HAP-1 (cell line): ENCODE data around the gene MYEF2.

Source experiments
- DNase-seq, 2 experiments: peaks; one replicate each; pipeline ENCODE4 v3.0.0-alpha.2; 2016 to 2020; ENCODE audit warnings: low spot score in 2 of 2
- H3K27me3 ChIP-seq: fragments of 250-450 bp; sonication (Bioruptor Pico); 2 replicates; pipeline ENCODE4 v1.5.1; 2020; ENCODE audit warnings: low read depth, mild to moderate bottlenecking, moderate library complexity
- H3K36me3 ChIP-seq: fragments of 250-450 bp; sonication (Bioruptor Pico); replicated peaks from 2 replicates; pipeline ENCODE4 v1.5.1; 2020; ENCODE audit warnings: mild to moderate bottlenecking
- H3K4me1 ChIP-seq: fragments of 250-450 bp; sonication (Bioruptor Pico); 2 replicates; pipeline ENCODE4 v1.5.1; 2020; ENCODE audit warnings: mild to moderate bottlenecking
- H3K4me3 ChIP-seq: fragments of 250-450 bp; sonication (Bioruptor Pico); 2 replicates; pipeline ENCODE4 v1.5.1; 2020; ENCODE audit warnings: mild to moderate bottlenecking, moderate library complexity
- H3K9me3 ChIP-seq: fragments of 250-450 bp; sonication (Bioruptor Pico); 2 replicates; pipeline ENCODE4 v1.5.1; 2020; ENCODE audit warnings: mild to moderate bottlenecking, moderate library complexity
- in situ Hi-C: fragments of 300-500 bp; cut with MboI; formaldehyde crosslinking; loops from 3 replicates; pipeline ENCODE4 v1.14.3; 2020; ENCODE audit warnings: low sequenced_read_pairs, inconsistent platforms, mixed read lengths

The MYEF2 gene

DNA sequence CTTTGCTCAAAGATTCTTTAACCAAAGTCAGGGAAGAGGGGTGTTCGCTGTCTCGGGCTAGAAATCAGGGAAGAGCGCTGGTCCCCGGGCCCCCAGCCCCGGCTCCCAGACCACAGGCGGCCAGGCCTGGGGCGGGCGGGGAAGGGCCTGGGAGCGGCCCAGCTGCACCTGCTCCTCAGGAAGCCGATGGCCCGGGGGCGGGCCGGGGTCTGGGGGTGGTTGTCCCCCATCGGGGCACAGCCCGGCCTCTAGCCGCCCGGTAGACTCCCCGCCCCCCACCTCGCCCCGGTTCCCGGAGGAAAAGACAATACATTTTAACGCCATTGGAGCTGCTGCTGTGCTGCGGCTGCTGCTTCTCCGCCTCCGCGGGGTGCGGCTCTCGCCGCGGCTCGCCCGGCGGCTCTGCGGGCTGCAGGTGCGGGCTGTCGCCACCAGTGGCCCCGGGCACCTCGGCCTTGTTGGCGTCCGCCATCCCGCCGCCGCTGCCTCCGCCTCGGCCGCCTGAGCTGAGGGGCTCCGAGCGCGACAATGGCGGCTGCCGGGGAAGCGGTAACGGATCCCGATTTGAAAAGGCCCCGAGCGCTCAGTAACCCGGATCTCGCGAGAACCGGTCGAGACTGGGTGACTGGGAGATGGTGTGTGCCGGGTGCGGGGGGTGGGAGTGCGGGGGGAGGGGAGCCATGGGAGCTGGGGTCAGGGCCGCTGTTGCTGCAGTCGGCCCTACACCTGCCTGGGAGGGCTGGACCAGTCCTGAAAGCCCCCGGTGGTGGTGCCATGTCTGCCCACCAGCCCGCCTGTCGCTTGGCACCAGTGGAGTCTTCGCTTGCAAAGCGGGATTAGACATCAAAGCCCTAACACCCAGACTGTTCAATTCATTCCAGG, at the start of gene MYEF2:
MYEF2 (minus strand) TSS at position 530 of the 882 bp plus-strand sequence; CDS start at position 472, 58 bp downstream.
- H3K36me3 ChIP-seq: no peaks in the 10 kb centered on the region
- H3K9me3 ChIP-seq: 0 out of 2 replicates have a peak, but pooled peaks cover 2% of the 10 kb centered on the region
- peak within 1 kb of the TSS; percentile 53 for H3K4me3 ChIP-seq
- in situ Hi-C loops: no loop called here
- peak; percentile 81 to 92 for DNase-seq
- no peaks in the 10 kb centered on the region for H3K27me3 ChIP-seq
- H3K4me1 ChIP-seq: peaks cover 15% of the 10 kb centered on the region

- Histone ChIP-seq H3K9me3 (no peaks in the 10 kb centered on the region), H3K36me3 (no peaks in the 10 kb centered on the region), H3K4me3 (no peak overlapping the region), H3K27me3 (0 out of 2 replicates have a peak, but pooled peaks cover 3% of the 10 kb centered on the region), H3K4me1 (no peaks in the 10 kb centered on the region)
- in situ Hi-C loops: no loop called here
- DNase-seq: no peak
Observed at GRCh38 chr15:48225771-48226170, 47.7 kb upstream of the MYEF2 start.

DNA sequence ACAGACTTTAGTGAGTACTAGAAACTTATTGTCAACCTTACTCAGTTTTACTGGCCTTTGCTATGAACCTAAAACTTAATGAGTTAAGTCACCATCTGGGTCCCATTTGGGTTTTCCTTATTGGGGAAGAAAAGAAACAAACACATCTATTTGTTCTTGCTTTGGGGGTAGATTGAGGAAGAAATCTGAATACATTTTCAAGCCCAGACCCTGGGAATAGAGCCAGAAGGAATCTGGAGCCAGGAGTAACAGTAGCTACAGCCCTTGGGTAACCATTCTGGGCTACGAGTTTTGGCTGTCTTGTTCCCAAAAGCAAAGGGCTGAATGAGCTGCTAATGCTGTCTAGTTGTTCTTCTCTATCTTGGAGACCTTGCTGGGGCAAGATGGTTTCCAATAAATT, 44.5 kb upstream of the MYEF2 start:
- 0 out of 2 replicates have a peak, but pooled peaks cover 3% of the 10 kb centered on the region for H3K27me3 ChIP-seq
- H3K36me3 ChIP-seq: no peaks in the 10 kb centered on the region
- no peaks in the 10 kb centered on the region for H3K9me3 ChIP-seq
- in situ Hi-C loops: no loop called here
- H3K4me3 ChIP-seq: no peak overlapping the region
- DNase-seq: no peak
- no peaks in the 10 kb centered on the region for H3K4me1 ChIP-seq

- Histone ChIP-seq H3K4me1 (no peaks in the 10 kb centered on the region), H3K4me3 (no peak overlapping the region), H3K27me3 (peaks cover 3% of the 10 kb centered on the region; the same call in 1 of the 2 replicates), H3K9me3 (no peaks in the 10 kb centered on the region), H3K36me3 (no peaks in the 10 kb centered on the region)
- in situ Hi-C loops: no loop called here
- DNase-seq: no peak
Observed at GRCh38 chr15:48221885-48222284, 43.8 kb upstream of the MYEF2 start.

GRCh38 chr15:48221261-48221660, 43.2 kb upstream of the MYEF2 start:
- in situ Hi-C loops: no loop called here
- H3K4me1 ChIP-seq: no peaks in the 10 kb centered on the region
- peaks cover 3% of the 10 kb centered on the region; the same call in 1 of the 2 replicates for H3K27me3 ChIP-seq
- H3K9me3 ChIP-seq: no peaks in the 10 kb centered on the region
- H3K4me3 ChIP-seq: no peak overlapping the region
- H3K36me3 ChIP-seq: no peaks in the 10 kb centered on the region
- no peak for DNase-seq

DNA sequence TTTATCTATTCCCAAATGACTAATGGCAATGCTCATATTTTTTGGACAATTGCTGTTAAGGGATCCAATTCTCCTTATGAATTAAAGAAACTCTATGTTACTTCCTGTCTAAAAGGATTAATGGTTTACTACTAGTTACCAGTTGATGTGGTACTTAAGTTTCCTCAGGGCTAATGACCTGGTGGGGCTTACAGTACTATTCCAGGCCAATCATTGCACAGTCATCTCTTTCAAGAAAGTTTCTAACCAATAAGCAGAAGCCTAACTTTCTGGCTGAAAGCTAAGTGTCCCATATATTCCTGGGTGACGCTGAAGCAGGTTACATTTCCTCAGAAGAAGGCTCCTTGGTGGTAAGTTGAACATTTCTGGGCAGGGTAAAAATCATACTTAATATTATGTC, 27.9 kb upstream of the MYEF2 start, which contains the start of gene SLC12A1:
SLC12A1 (plus strand) TSS at position 322 of the 400 bp plus-strand sequence. CDS start 1,418 bp downstream, outside the sequence.
- no peaks in the 10 kb centered on the region for H3K36me3 ChIP-seq
- in situ Hi-C loops: no loop called here
- no peaks in the 10 kb centered on the region for H3K27me3 ChIP-seq

DNA sequence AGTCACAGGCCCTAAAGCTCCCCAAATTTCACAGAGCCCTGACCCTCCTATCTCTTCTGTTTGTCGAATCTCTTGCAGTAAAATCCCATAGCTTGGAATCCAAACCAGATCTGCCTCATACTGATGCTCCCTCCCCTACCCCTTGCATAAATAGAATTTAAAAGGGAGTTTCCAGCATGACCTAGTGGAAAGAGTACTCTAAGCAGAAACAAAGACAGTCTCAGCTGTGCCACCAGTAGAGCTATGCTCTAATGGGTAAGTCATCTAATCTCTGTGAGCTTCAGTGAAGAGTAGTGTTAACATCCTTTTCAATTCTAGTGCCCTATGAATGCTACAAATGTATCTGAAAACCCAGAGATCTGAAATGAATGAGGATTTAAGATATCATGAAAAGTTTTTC, 24.0 kb upstream of the MYEF2 start:
- in situ Hi-C loops: no loop called here
- Histone ChIP-seq H3K9me3 (no peaks in the 10 kb centered on the region), H3K36me3 (no peaks in the 10 kb centered on the region), H3K4me1 (no peaks in the 10 kb centered on the region), H3K4me3 (no peak overlapping the region), H3K27me3 (peaks cover 9% of the 10 kb centered on the region; the same call in 1 of the 2 replicates)
- DNase-seq: no peak

More for the DNA sequence above, 27.9 kb upstream of the MYEF2 start, which contains the start of gene SLC12A1:
- Histone ChIP-seq H3K9me3 (no peaks in the 10 kb centered on the region), H3K4me1 (peaks cover 5% of the 10 kb centered on the region), H3K4me3 (no peak within 1 kb of the TSS)
- DNase-seq: no peak

DNA sequence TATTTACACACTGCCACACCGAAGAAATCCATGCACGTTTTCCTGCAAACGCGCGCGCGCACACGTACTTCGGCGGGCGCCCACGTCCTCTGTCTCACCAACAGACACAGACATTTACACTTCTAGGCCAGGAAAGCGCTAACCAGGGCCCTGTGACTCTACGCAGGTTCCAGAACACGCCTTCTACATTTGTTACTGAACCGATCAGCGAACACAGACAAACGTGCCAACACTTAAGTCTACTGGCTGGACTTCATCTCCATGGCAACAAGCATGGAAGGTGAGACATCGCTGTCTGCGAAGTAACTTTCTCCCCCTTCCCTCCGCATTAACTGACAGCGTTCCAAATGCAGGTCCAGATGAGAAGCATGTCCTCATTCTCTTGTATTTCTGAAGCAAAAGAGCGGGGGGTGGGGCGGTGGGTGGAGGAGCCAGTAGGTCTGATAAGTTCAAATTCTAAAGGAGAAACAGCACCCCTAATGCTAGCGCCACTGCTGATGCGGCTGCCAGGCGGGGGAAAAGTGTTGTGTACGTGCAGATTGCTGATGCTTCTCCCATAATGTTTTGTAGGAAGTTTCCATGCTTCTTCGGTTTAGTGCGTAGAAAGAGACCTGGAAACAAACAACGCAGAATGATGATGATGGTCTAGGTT, 13.6 kb upstream of the MYEF2 start, which contains the start of gene CTXN2:
CTXN2 (plus strand) TSS at position 92 of the 652 bp plus-strand sequence. CDS start 9,636 bp downstream, outside the sequence.
- in situ Hi-C loops: no loop called here
- H3K4me3 ChIP-seq: no peak within 1 kb of the TSS
- no peaks in the 10 kb centered on the region for H3K4me1 ChIP-seq
- DNase-seq: no peak
- no peaks in the 10 kb centered on the region for H3K36me3 ChIP-seq
- no peaks in the 10 kb centered on the region for H3K9me3 ChIP-seq
- peaks cover 20% of the 10 kb centered on the region for H3K27me3 ChIP-seq

GRCh38 chr15:48190932-48191573, 13.0 kb upstream of the MYEF2 start:
- DNase-seq: peak; percentile 59 to 91
- Histone ChIP-seq H3K4me3 (no peak overlapping the region), H3K4me1 (no peaks in the 10 kb centered on the region), H3K9me3 (no peaks in the 10 kb centered on the region), H3K36me3 (no peaks in the 10 kb centered on the region), H3K27me3 (peaks cover 20% of the 10 kb centered on the region)
- in situ Hi-C loops: no loop called here

- no peak for DNase-seq
- H3K4me1 ChIP-seq: no peaks in the 10 kb centered on the region
- H3K9me3 ChIP-seq: no peaks in the 10 kb centered on the region
- H3K36me3 ChIP-seq: no peaks in the 10 kb centered on the region
- H3K4me3 ChIP-seq: no peak overlapping the region
- peaks cover 11% of the 10 kb centered on the region; the same call in 1 of the 2 replicates for H3K27me3 ChIP-seq
- in situ Hi-C loops: no loop called here
Observed at GRCh38 chr15:48186271-48186670, 8.2 kb upstream of the MYEF2 start.

GRCh38 chr15:48185529-48185928, 7.4 kb upstream of the MYEF2 start:
- Histone ChIP-seq H3K9me3 (no peaks in the 10 kb centered on the region), H3K4me3 (no peak overlapping the region), H3K36me3 (no peaks in the 10 kb centered on the region), H3K4me1 (no peaks in the 10 kb centered on the region), H3K27me3 (peaks cover 11% of the 10 kb centered on the region; the same call in 1 of the 2 replicates)
- no peak for DNase-seq
- in situ Hi-C loops: no loop called here

- H3K36me3 ChIP-seq: no peaks in the 10 kb centered on the region
- in situ Hi-C loops: no loop called here
- no peak for DNase-seq
- H3K4me3 ChIP-seq: no peak overlapping the region
- no peaks in the 10 kb centered on the region for H3K27me3 ChIP-seq
- peaks cover 8% of the 10 kb centered on the region for H3K4me1 ChIP-seq
- H3K9me3 ChIP-seq: no peaks in the 10 kb centered on the region
Observed at GRCh38 chr15:48182749-48183148, 4.7 kb upstream of the MYEF2 start.

DNA sequence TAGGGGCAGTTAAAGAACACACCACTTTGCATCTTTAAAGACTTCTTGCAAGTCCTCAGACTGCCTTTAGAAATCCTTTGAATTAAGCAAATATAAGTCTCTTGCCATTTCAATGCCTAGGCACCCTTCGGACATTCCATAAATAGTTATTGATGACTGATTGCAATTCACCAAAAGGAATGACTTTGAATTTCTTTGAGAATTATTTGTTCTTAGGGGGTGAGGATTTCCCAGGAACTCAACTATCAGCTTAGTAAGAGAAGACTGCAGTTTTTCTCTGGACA, 495 bp upstream of the MYEF2 start:
- in situ Hi-C loops: no loop called here
- DNase-seq: peak in 1 of 2 experiments; percentile 86
- no peaks in the 10 kb centered on the region for H3K36me3 ChIP-seq

More for the DNA sequence above, 495 bp upstream of the MYEF2 start:
- no peaks in the 10 kb centered on the region for H3K9me3 ChIP-seq
- H3K4me3 ChIP-seq: peak overlapping the region; percentile 53
- peaks cover 15% of the 10 kb centered on the region for H3K4me1 ChIP-seq
- no peaks in the 10 kb centered on the region for H3K27me3 ChIP-seq
